Fibroblast of lung (primary cell): Measurements from ENCODE around the gene TMCC3. TPM values are rescaled to one million over a fixed set of nuclear protein-coding genes. Genes with fewer than 3 reads are reported as not detected.

Experiments used
- DNase-seq, 2 donors: peaks; one replicate each; pipeline versions ENCODE4 v3.0.0 to v3.0.0-alpha.2; 2010; ENCODE audit warnings: low read depth in 2 of 2
- H2AFZ ChIP-seq: 2 replicates; pipeline ENCODE4 v1.5.1; 2012; ENCODE audit warnings: low read length, control low read depth, inconsistent platforms
- H3K27ac ChIP-seq: 2 replicates; pipeline ENCODE4 v1.5.1; 2011; ENCODE audit warnings: low read length, control low read depth; ENCODE audit not compliant: insufficient read depth
- H3K27me3 ChIP-seq: 2 replicates; pipeline ENCODE4 v1.5.1; 2011; ENCODE audit warnings: mild to moderate bottlenecking, low read length; ENCODE audit not compliant: control insufficient read depth, insufficient read depth
- H3K36me3 ChIP-seq: 2 replicates; pipeline ENCODE4 v1.5.1; 2011; ENCODE audit warnings: low read length; ENCODE audit not compliant: control insufficient read depth, insufficient read depth
- H3K4me1 ChIP-seq: 2 replicates; pipeline ENCODE4 v1.5.1; 2011; ENCODE audit warnings: low read length; ENCODE audit not compliant: control insufficient read depth, insufficient read depth; ENCODE audit errors: extremely low read depth
- H3K4me2 ChIP-seq: 2 replicates; pipeline ENCODE4 v1.5.1; 2011; ENCODE audit warnings: low read length, control low read depth; ENCODE audit not compliant: insufficient read depth; ENCODE audit errors: extremely low read depth
- H3K4me3 ChIP-seq, 4 experiments: fragments of 200-600 bp in 1 of 4; sonication (generic) in 1 of 4; replicated peaks in 1 of 4; 2 replicates each; pipeline ENCODE4 v1.5.1; 2011 to 2016; ENCODE audit warnings: low read length in 4 of 4, low read depth in 3 of 4, mild to moderate bottlenecking in 3 of 4, control low read depth in 2 of 4, inconsistent platforms in 1 of 4, mixed read lengths in 1 of 4; ENCODE audit not compliant: insufficient read depth in 1 of 4; ENCODE audit errors: control extremely low read depth in 1 of 4
- H3K79me2 ChIP-seq: 2 replicates; pipeline ENCODE4 v1.5.1; 2012; ENCODE audit warnings: mild to moderate bottlenecking, low read length, inconsistent platforms; ENCODE audit not compliant: control insufficient read depth, insufficient read depth
- H3K9ac ChIP-seq: 2 replicates; pipeline ENCODE4 v1.5.1; 2011; ENCODE audit warnings: mild to moderate bottlenecking, low read length, control low read depth; ENCODE audit not compliant: insufficient read depth
- H3K9me3 ChIP-seq: 2 replicates; pipeline ENCODE4 v1.5.1; 2012; ENCODE audit warnings: low read depth, low read length; ENCODE audit not compliant: control insufficient read depth, insufficient read depth
- H4K20me1 ChIP-seq: 2 replicates; pipeline ENCODE4 v1.5.1; 2011; ENCODE audit warnings: low read length; ENCODE audit not compliant: control insufficient read depth, insufficient read depth; ENCODE audit errors: extremely low read depth
- CTCF ChIP-seq, 2 donors: IDR thresholded peaks in 1 of 2; conservative IDR thresholded peaks in 1 of 2; 1 replicate in 1 of 2; 2 replicates in 1 of 2; pipeline ENCODE4 v1.5.1; 2011 to 2012; ENCODE audit warnings: low read length in 2 of 2, control low read depth in 1 of 2, inconsistent platforms in 1 of 2, low read depth in 1 of 2, mild to moderate bottlenecking in 1 of 2
- EZH2 ChIP-seq: IDR thresholded peaks from 2 replicates; pipeline ENCODE4 v1.5.1; 2012; ENCODE audit warnings: low read length, control low read depth, mild to moderate bottlenecking; ENCODE audit errors: missing control alignments
- polyA plus RNA-seq, 2 donors: library from polyadenylated mRNA; depleted of rRNA in 1 of 2; stranded (reverse) in 1 of 2; unstranded in 1 of 2; fragments of >200 nt; gene quantifications; 2 replicates each; pipeline ENCODE4 v1.2.1, GENCODE V29; 2011 to 2012; ENCODE audit warnings: missing spikeins in 1 of 2
- total RNA-seq: library from RNA; depleted of rRNA; stranded (reverse); fragments of >200 nt; gene quantifications from 2 replicates; pipeline ENCODE4 v1.2.1, GENCODE V29; 2014

Gene TMCC3
- total and polyA plus RNA-seq, 2 donors (not counting 1 experiment from before 2014, with no cell fraction given) = 0.22 to 0.33 TPM

- H2AFZ ChIP-seq = no peak overlapping the region
- no peak for DNase-seq
- H3K4me1 ChIP-seq = no peaks in the 10 kb centered on the region
- H3K36me3 ChIP-seq = no peaks in the 10 kb centered on the region
- no peak overlapping the region for H3K27ac ChIP-seq
- no peak overlapping the region for H3K4me2 ChIP-seq
- H3K9ac ChIP-seq = no peak overlapping the region
- no peaks in the 10 kb centered on the region for H4K20me1 ChIP-seq
- no peak for TF ChIP-seq CTCF (conservative IDR thresholded peaks at IDR 0.05 in 1 of 2, IDR thresholded peaks at IDR 0.05 in 1 of 2; ENCODE audit: low read depth in 1 of 2, low read length in 2 of 2)
- no peak for TF ChIP-seq EZH2
- H3K79me2 ChIP-seq = no peaks in the 10 kb centered on the region
- H3K27me3 ChIP-seq = no peaks in the 10 kb centered on the region
- H3K4me3 ChIP-seq = no peak overlapping the region
- no peaks in the 10 kb centered on the region for H3K9me3 ChIP-seq
These were observed 29.3 kb upstream of the TMCC3 start for GRCh38 chr12:94679554-94680195.

DNA sequence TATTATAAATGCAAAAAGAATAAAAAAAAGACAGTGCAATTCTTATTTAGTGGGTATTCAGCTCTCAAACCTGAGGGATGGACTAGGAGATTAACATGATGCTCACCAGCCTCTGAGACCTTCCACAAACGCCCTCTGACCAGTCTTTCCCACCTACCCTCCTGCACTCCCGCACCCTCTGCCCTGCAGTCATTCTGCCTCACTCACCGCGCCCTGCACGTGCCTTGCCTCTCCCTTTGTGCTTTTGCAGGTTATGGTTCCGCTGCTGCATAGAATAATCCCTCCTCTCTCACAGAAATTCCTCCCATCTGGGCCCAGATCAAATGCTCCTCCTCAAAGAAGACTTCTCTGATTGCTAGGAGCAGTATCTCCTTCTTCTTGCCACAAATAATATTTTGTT is 28.5 kb upstream of the TMCC3 start:
- no peaks in the 10 kb centered on the region for H3K79me2 ChIP-seq
- H3K9ac ChIP-seq = no peak overlapping the region
- no peaks in the 10 kb centered on the region for H3K4me1 ChIP-seq

DNA sequence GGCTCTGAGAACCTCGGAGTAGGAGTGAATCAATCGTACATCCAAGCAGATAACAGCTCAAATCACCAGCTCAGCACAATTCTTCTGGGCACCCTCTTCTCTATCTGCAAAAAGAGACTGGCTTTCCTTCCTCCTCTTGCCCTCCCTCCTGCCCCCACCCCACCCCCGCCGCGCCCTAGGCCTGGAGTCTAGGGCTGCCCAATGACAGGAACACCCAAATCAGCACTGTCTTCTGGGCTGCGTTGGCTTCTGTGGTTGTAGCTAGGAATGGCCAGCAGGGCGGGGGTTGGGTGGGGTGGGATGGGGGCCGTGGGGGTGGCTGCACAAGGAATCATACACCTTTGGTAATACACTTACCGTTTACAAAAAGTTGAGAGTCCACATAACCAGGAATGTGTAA is 28.0 kb upstream of the TMCC3 start:
- Histone ChIP-seq H3K27me3 (no peaks in the 10 kb centered on the region), H3K79me2 (no peaks in the 10 kb centered on the region), H4K20me1 (no peaks in the 10 kb centered on the region), H3K36me3 (no peaks in the 10 kb centered on the region), H3K9me3 (no peaks in the 10 kb centered on the region), H3K27ac (no peak overlapping the region), H3K4me2 (no peak overlapping the region), H3K4me1 (no peaks in the 10 kb centered on the region), H3K9ac (no peak overlapping the region), H3K4me3 (no peak overlapping the region), H2AFZ (no peak overlapping the region)
- TF ChIP-seq EZH2 (no peak), CTCF (conservative IDR thresholded peaks at IDR 0.05 in 1 of 2, IDR thresholded peaks at IDR 0.05 in 1 of 2; ENCODE audit: low read depth in 1 of 2, low read length in 2 of 2) (no peak)
- no peak for DNase-seq

More for the DNA sequence above, 28.5 kb upstream of the TMCC3 start:
- Histone ChIP-seq H3K27me3 (no peaks in the 10 kb centered on the region), H4K20me1 (no peaks in the 10 kb centered on the region), H2AFZ (no peak overlapping the region), H3K27ac (no peak overlapping the region), H3K36me3 (no peaks in the 10 kb centered on the region), H3K9me3 (no peaks in the 10 kb centered on the region), H3K4me3 (no peak overlapping the region), H3K4me2 (no peak overlapping the region)
- no peak for TF ChIP-seq EZH2
- TF ChIP-seq CTCF (conservative IDR thresholded peaks at IDR 0.05 in 1 of 2, IDR thresholded peaks at IDR 0.05 in 1 of 2; ENCODE audit: low read depth in 1 of 2, low read length in 2 of 2) = no peak
- DNase-seq = no peak
